Calu3 (cell line): ENCODE measurements around the gene PLEKHD1. TPM values are rescaled to one million over a fixed set of nuclear protein-coding genes. Genes with fewer than 3 reads are reported as not detected.

Source experiments
- BruUV-seq: library from RNA; stranded (reverse); fragments of 400-500 nt; replicated peaks from 2 replicates; lab custom pipeline; 2021; lab: Mats Ljungman, UMichigan
- CTCF ChIA-PET: fragments of 300-600 bp; sonication (Branson Sonifier 250); formaldehyde crosslinking; loops from one replicate; lab custom pipeline; 2022; ENCODE audit warnings: antibody characterized with exemption; lab: Charles Lee
- DNase-seq: peaks from one replicate; pipeline ENCODE4 v3.0.0; 2022
- H3K27ac Mint-ChIP-seq: one replicate; pipeline ENCODE4 v1.8.0; 2022; ENCODE audit warnings: mixed read lengths; ENCODE audit not compliant: unreplicated experiment
- H3K27me3 Mint-ChIP-seq: one replicate; pipeline ENCODE4 v1.8.0; 2022; ENCODE audit warnings: mixed read lengths; ENCODE audit not compliant: unreplicated experiment
- H3K36me3 Mint-ChIP-seq: one replicate; pipeline ENCODE4 v1.8.0; 2022; ENCODE audit warnings: mild to moderate bottlenecking, moderate library complexity, mixed read lengths; ENCODE audit not compliant: insufficient read depth, unreplicated experiment
- H3K4me1 Mint-ChIP-seq: one replicate; pipeline ENCODE4 v1.8.0; 2022; ENCODE audit warnings: mild to moderate bottlenecking, low read depth, mixed read lengths; ENCODE audit not compliant: unreplicated experiment
- H3K4me3 Mint-ChIP-seq: one replicate; pipeline ENCODE4 v1.8.0; 2022; ENCODE audit warnings: mild to moderate bottlenecking, low read depth, moderate library complexity, mixed read lengths; ENCODE audit not compliant: unreplicated experiment
- H3K9me3 Mint-ChIP-seq: one replicate; pipeline ENCODE4 v1.8.0; 2022; ENCODE audit warnings: low read depth, mixed read lengths; ENCODE audit not compliant: unreplicated experiment
- intact Hi-C: fragments of 100-400 bp; cut with micrococcal nuclease; formaldehyde crosslinking; loops from one replicate; pipeline ENCODE4 v1.10.0; 2022; ENCODE audit not compliant: unreplicated experiment
- total RNA-seq: library from RNA; stranded (reverse); gene quantifications from 2 replicates; pipeline ENCODE4 v1.2.3, GENCODE V29; 2022
- TF ChIP-seq, protein P1 (sequence below): fragments of 200-600 bp; IDR thresholded peaks from one replicate; pipeline ENCODE4 v1.8.0; 2022; ENCODE audit warnings: antibody characterized with exemption; ENCODE audit not compliant: unreplicated experiment

PLEKHD1 gene
- total RNA-seq, 1 experiment from 2014 or later, result 0.73 TPM

DNA sequence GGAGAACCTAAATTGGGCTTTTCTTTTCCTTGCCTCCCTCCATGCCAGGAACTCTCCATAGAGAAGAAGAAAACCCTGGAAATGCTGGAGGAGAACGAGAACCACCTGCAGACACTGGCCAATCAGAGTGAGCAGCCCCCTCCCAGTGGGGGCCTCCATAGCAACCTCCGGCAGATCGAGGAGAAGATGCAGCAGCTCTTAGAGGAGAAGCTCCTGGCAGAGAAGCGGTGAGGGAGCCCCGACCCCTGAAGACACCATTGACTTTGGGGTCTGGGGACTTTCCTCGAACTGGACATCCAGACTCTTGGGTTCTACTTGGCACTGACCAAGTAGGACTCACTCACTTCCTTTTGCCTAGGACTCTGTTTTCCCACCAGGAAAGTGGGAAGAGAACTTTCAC lies 41.4 kb downstream of the PLEKHD1 start:
- CTCF ChIA-PET, result no interaction called here
- no TSS peak for BruUV-seq
- TF ChIP-seq, protein P1, sequence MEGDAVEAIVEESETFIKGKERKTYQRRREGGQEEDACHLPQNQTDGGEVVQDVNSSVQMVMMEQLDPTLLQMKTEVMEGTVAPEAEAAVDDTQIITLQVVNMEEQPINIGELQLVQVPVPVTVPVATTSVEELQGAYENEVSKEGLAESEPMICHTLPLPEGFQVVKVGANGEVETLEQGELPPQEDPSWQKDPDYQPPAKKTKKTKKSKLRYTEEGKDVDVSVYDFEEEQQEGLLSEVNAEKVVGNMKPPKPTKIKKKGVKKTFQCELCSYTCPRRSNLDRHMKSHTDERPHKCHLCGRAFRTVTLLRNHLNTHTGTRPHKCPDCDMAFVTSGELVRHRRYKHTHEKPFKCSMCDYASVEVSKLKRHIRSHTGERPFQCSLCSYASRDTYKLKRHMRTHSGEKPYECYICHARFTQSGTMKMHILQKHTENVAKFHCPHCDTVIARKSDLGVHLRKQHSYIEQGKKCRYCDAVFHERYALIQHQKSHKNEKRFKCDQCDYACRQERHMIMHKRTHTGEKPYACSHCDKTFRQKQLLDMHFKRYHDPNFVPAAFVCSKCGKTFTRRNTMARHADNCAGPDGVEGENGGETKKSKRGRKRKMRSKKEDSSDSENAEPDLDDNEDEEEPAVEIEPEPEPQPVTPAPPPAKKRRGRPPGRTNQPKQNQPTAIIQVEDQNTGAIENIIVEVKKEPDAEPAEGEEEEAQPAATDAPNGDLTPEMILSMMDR, result no peak
- Mint-ChIP-seq H3K36me3 (no peaks in the 10 kb centered on the region), H3K4me1 (no peaks in the 10 kb centered on the region), H3K9me3 (no peaks in the 10 kb centered on the region), H3K27me3 (peaks cover 33% of the 10 kb centered on the region), H3K27ac (no peak overlapping the region), H3K4me3 (no peak overlapping the region)
- intact Hi-C loops, result no loop called here
- no peak for DNase-seq

DNA sequence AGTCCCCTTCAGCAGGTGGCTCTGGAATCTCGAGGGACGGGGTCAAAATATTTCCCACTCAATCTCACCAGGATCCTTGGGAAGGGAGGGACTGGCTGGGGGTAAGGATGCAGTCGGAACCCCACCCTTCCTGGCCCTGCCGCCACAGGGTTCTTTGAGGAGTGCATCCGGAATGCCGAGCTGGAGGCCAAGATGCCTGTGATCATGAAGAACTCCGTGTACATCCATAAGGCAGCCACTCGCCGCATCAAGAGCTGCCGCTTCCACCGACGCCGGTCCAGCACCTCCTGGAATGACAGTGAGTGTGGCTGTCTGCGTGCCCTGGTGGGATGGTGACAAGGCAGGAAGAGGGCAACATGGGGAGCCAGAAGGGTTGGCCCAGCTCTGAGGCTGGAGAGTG lies 43.1 kb downstream of the PLEKHD1 start:
- no peak overlapping the region for H3K27ac Mint-ChIP-seq
- no TSS peak for BruUV-seq
- intact Hi-C loops, result no loop called here
- TF ChIP-seq, protein P1, result no peak
- peaks cover 12% of the 10 kb centered on the region for H3K4me1 Mint-ChIP-seq
- H3K4me3 Mint-ChIP-seq, result no peak overlapping the region
- no peak for DNase-seq
- peaks cover 33% of the 10 kb centered on the region for H3K27me3 Mint-ChIP-seq
- no peaks in the 10 kb centered on the region for H3K9me3 Mint-ChIP-seq
- H3K36me3 Mint-ChIP-seq, result no peaks in the 10 kb centered on the region
- CTCF ChIA-PET, result no interaction called here

DNA sequence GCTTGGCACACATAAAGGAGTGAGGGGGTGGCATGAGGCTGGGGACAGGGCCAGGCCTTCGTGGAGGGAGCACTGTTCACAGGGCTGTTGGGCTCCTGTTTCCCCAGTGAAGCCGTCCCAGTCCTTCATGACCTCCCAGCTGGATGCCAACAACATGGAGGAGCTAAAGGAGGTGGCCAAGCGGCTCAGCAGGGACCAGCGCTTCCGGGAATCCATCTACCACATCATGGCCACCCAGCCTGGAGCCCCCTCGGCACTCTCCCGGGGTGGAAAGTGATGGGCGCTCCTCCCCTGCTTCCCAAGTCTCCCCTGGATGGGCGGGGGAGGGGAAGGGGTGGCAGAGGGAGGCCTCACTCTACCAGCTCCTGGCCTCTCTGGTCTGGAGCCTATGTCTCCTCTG lies 43.6 kb downstream of the PLEKHD1 start:
- H3K36me3 Mint-ChIP-seq, result no peaks in the 10 kb centered on the region
- H3K4me3 Mint-ChIP-seq, result no peak overlapping the region
- peaks cover 30% of the 10 kb centered on the region for H3K27me3 Mint-ChIP-seq
- CTCF ChIA-PET, result interaction anchor here (1.1 kb wide), 1 partner anchor 53 kb away, joined by 3 read pairs; no protein-coding TSS in a partner anchor
- no peaks in the 10 kb centered on the region for H3K9me3 Mint-ChIP-seq
- no peak overlapping the region for H3K27ac Mint-ChIP-seq
- no peak for DNase-seq
- no TSS peak for BruUV-seq
- TF ChIP-seq, protein P1, result no peak
- intact Hi-C loops, result no loop called here
- H3K4me1 Mint-ChIP-seq, result peaks cover 12% of the 10 kb centered on the region

GRCh38 chr14:69528930-69529329 lies 44.4 kb downstream of the PLEKHD1 start:
- TF ChIP-seq, protein P1, result no peak
- Mint-ChIP-seq H3K4me3 (no peak overlapping the region), H3K9me3 (no peaks in the 10 kb centered on the region), H3K36me3 (no peaks in the 10 kb centered on the region), H3K27ac (no peak overlapping the region), H3K27me3 (peaks cover 22% of the 10 kb centered on the region), H3K4me1 (peaks cover 12% of the 10 kb centered on the region)
- DNase-seq, result no peak
- no TSS peak for BruUV-seq
- intact Hi-C loops, result no loop called here
- CTCF ChIA-PET, result interaction anchor here (1.1 kb wide), 1 partner anchor 54 kb away, joined by 3 read pairs; no protein-coding TSS in a partner anchor
